ENCODE data around the gene LDLRAD3. TPM values are rescaled to one million over a fixed set of nuclear protein-coding genes. Genes with fewer than 3 reads are reported as not detected.
"Not testable (repeated sequence)": the region's sequence is repeated elsewhere in the genome, so short reads cannot be mapped to it uniquely, and the experiment has no call there.

LDLRAD3 gene
- 10 to 100 TPM; 22.7 to 25.5 (median 23.5) TPM for polyA plus RNA-seq (ENCODE audit: insufficient read length in 3 of 3)

- DNase-seq (ENCODE audit: low read depth in 3 of 3, low spot score in 2 of 3): peak; percentile 45 to 66 (median 53)
These were observed at the start of gene LDLRAD3 for GRCh38 chr11:35943713-35944502. LDLRAD3 (plus strand) TSS chr11:35944062; CDS start chr11:35944099, 37 bp downstream.

DNA sequence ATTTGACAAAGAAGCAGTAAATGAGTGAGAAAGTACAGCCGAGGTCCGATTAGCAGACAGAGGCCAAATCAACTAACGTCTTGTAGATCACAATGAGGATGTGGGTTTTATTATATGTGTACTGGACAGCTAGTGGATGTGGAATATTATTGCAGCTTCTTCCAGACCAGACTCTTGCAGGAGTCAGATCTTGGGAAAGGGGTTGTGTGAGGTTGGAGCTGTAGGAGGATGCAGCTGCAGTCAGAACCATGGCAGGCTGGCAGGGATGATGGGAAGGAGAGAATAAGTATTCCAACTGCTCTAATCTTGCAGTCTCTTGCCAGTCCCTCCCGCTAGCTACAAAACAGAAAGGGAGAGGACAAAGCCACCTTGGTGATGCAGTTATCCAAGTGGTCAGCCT, 46.8 kb upstream of the LDLRAD3 start:
- no peak for DNase-seq (ENCODE audit: low read depth in 3 of 3, low spot score in 2 of 3)

GRCh38 chr11:35902961-35903360, 40.9 kb upstream of the LDLRAD3 start:
- no peak for DNase-seq (ENCODE audit: low read depth in 3 of 3, low spot score in 2 of 3)

- DNase-seq (ENCODE audit: low read depth in 3 of 3, low spot score in 2 of 3): peak in 1 of 3 donors; percentile 16
These were observed 38.1 kb upstream of the LDLRAD3 start for GRCh38 chr11:35905646-35906276.

DNA sequence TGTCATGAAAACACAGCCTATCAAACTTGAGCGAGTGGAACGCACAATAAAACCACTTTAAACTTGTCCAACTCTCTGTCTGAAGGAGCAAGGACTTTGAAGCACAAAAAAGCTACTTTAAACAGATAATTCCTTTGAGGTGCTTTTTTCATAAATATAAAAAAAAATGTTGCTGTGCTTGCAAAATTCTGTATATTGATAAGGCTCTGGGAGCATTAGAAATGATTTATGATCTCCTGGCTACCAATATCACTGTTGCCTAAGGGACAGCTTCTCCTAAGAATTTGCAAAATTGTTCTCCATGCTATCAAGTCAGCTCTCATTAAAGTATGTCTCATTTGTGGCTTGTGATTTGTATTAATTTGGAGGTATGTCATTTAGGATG, 37.6 kb upstream of the LDLRAD3 start:
- no peak for DNase-seq (ENCODE audit: low read depth in 3 of 3, low spot score in 2 of 3)

- DNase-seq (ENCODE audit: low read depth in 3 of 3, low spot score in 2 of 3): no peak
These were observed 37.2 kb upstream of the LDLRAD3 start for GRCh38 chr11:35906681-35907080.

- DNase-seq (ENCODE audit: low read depth in 3 of 3, low spot score in 2 of 3): no peak
These were observed 36.0 kb upstream of the LDLRAD3 start for GRCh38 chr11:35907648-35908431.

DNA sequence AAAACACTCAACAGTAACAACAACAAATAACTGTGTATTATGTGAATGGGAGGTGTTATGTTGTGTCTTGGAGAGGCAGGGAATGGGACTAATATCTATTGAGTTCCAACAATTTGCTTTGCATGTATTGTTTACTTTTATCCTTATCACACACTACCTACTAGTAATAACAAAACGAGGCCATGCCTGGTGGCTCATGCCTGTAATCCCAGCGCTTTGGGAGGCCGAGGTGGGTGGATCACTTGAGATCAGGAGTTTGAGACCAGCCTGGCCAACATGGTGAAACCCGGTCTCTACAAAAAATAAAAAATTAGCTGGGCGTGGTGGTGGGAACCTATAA, 35.5 kb upstream of the LDLRAD3 start:
- not testable (repeated sequence) for DNase-seq (ENCODE audit: low read depth in 3 of 3, low spot score in 2 of 3)

GRCh38 chr11:35909511-35910265, 34.2 kb upstream of the LDLRAD3 start:
- no peak for DNase-seq (ENCODE audit: low read depth in 3 of 3, low spot score in 2 of 3)

GRCh38 chr11:35911013-35911412, 32.8 kb upstream of the LDLRAD3 start:
- DNase-seq (ENCODE audit: low read depth in 3 of 3, low spot score in 2 of 3): no peak

DNA sequence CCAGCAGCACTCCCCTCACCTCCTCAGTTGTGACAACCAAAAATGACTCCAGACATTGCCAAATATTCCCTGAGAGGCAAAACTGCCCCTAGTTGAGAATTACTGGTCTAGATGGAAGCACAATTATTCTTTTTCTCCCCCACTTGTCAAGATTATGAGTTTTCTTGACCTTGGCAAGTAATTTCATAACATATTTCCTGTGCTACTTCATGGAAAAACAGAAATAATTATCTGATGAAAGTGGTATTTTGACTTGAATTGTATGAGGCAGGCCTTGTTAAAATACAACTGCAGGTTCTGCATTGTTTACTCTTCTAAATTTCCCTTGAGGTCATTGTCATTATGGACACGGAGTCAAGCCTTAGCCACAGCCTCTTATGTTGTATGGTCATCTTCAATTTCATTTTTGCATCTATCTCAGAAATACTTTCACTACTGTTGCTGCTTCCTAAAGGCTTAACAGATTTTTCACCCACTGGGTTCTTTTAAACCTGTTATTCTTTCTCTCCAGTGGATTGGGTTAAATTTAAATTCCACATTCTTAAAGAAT, 32.2 kb upstream of the LDLRAD3 start:
- DNase-seq (ENCODE audit: low read depth in 3 of 3, low spot score in 2 of 3): no peak

DNA sequence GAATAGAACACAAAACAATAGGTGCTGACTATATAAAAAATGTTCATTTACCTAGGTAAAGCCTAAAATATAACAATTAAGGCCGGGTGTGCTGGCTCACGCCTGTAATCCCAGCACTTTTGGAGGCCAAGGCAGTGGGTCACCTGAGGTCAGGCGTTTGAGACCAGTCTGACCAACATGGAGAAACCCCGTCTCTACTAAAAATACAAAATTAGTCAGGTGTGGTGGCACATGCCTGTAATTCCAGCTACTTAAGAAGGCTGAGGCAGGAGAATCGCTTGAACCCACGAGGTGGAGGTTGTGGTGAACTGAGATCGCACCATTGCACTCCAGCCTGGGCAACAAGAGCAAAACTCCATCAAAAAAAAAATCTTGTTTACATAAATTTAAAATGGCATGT, 31.4 kb upstream of the LDLRAD3 start:
- DNase-seq (ENCODE audit: low read depth in 3 of 3, low spot score in 2 of 3): not testable (repeated sequence)

DNA sequence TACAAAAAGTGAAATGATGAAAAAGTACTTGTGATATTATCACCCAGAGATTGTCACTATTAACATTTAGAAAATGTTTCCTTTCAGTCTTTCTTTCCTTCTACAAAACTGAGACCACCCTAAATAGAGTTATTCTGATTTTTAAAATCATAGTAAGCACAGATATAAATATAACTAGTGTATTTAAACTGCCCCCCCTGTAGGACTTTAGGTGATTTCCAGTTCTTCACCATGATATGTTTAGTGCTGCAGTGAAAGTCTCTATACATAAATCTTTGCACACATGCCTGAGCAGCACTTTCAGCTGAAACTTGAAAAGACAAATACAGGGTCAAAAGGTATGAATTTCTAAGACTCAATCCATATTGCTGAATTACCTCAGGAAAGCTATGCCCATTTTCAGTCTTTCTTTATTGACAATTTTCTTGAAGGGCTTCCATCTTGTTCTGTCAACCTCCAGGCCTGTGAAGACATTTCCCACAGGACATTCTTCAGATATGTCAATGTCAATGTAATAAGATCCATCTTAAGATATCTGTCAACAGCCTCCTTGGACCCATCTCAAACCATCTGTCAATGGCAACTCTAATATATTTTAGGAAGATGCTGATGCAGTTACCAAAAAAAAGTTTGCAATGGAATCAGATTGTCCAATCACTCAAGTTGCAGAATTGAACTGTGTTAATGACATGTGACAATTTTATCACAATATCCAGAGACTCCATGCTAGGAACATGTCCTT, 30.8 kb upstream of the LDLRAD3 start:
- DNase-seq (ENCODE audit: low read depth in 3 of 3, low spot score in 2 of 3): no peak

GRCh38 chr11:35914816-35915215, 29.0 kb upstream of the LDLRAD3 start:
- no peak for DNase-seq (ENCODE audit: low read depth in 3 of 3, low spot score in 2 of 3)

- no peak for DNase-seq (ENCODE audit: low read depth in 3 of 3, low spot score in 2 of 3)
These were observed 27.6 kb upstream of the LDLRAD3 start for GRCh38 chr11:35916270-35916669.

DNA sequence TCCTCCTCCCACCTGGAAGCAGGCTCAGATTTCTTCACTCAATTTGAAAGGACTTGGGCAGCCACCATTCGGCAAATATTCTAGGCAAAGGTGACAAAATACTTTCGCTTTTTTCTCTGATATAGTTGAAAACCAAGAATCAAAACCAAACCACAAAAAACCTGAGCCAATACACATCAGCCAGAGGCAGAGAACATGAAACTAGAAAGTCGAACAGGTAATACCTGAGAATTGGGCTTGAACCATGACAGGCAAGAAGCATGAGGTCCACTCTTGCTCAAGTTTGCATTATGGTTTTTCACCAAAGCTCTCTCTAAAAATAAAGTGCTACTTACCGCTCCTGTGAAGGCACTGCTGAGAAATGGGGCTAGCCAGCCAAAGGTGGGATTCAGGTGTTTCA, 26.2 kb upstream of the LDLRAD3 start:
- no peak for DNase-seq (ENCODE audit: low read depth in 3 of 3, low spot score in 2 of 3)

DNA sequence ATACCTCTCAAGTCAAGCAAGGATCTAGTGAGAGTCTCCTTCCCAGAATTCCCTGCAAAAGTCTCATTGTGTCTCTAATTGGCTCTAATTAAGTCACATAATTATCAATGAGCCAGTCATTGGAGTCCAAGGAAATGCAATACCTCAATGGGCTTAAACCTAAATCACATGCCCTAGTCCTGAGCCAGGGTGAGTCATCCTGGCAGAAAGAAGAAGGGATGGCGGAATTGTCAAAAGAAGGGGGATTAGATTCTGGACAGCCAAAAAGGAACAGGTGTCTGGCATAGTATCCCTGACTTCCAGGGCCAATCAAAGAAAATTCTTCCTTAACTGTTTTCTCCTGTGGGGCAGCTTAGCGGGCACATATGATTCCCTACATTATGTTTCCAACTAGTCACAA, 25.1 kb upstream of the LDLRAD3 start:
- DNase-seq (ENCODE audit: low read depth in 3 of 3, low spot score in 2 of 3): no peak

DNA sequence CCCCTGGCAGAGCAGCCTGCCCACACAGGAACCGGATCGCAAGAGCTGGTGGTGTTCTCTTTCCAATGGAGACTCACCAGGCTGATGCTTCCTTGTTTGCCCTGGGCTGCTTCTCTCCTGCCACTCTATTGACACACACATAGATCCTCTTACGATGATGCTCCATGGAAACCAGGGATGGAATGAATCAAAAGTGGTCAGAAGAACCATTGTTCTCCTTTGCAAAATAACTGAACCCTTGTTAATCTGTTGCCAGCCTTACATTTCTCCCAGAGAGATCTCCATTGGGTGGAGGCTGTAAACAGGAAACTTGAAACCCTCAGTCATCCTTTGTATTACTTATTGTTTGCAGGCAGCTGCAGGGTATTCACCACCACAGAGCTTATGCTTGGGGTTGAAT, 24.6 kb upstream of the LDLRAD3 start:
- no peak for DNase-seq (ENCODE audit: low read depth in 3 of 3, low spot score in 2 of 3)

GRCh38 chr11:35923452-35923851, 20.4 kb upstream of the LDLRAD3 start:
- DNase-seq (ENCODE audit: low read depth in 3 of 3, low spot score in 2 of 3): no peak

DNA sequence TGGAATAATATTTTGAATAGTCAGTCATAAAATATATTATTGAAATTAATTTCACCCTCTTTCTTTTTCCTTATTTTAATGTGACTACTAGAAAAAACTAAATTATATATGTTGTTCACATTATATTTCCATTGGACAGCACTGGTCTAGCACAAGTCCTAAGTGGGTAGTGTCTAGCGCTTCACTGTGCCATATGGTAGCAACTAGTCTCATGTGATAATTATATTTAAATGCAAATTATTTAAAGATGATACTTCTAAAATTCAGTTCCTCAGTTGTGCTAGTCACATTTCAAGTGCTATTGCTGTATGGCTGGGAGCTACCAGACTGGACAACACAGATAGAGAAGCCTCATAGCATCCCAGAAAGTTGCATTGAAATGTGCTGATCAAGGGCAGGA, 19.1 kb upstream of the LDLRAD3 start:
- no peak for DNase-seq (ENCODE audit: low read depth in 3 of 3, low spot score in 2 of 3)

Measured in right renal cortex interstitium (tissue), 3 donors.